Measurements from ENCODE around the gene BRINP1. TPM values are rescaled to one million over a fixed set of nuclear protein-coding genes. Genes with fewer than 3 reads are reported as not detected.

BRINP1 gene
- total and polyA plus RNA-seq, 8 donors, result 0.09 to 0.70 (median 0.15) TPM; not detected in 1

GRCh38 chr9:119409552-119409951 lies 40.3 kb upstream of the BRINP1 start:
- no peak for ATAC-seq

GRCh38 chr9:119400606-119401005 lies 31.4 kb upstream of the BRINP1 start:
- ATAC-seq (no peak), DNase-seq (no peak)
- no peaks in the 10 kb centered on the region for H3K36me3 ChIP-seq
- H3K4me1 ChIP-seq, result no peaks in the 10 kb centered on the region
- H3K27ac ChIP-seq, result no peak overlapping the region
- no peak overlapping the region for H3K4me3 ChIP-seq
- H3K27me3 ChIP-seq, result no peaks in the 10 kb centered on the region
- TF ChIP-seq CTCF (IDR thresholded peaks at IDR 0.05), result no peak
- intact Hi-C loops (cut with DNase I), result no loop called here
- H3K9me3 ChIP-seq, result no peaks in the 10 kb centered on the region

More at GRCh38 chr9:119409552-119409951, 40.3 kb upstream of the BRINP1 start:
- no peak overlapping the region for H3K27ac ChIP-seq
- H3K4me3 ChIP-seq, result no peak overlapping the region
- no peaks in the 10 kb centered on the region for H3K27me3 ChIP-seq
- TF ChIP-seq CTCF (IDR thresholded peaks at IDR 0.05), result no peak
- no peaks in the 10 kb centered on the region for H3K4me1 ChIP-seq
- no peaks in the 10 kb centered on the region for H3K9me3 ChIP-seq
- intact Hi-C loops (cut with DNase I), result no loop called here
- DNase-seq, result no peak
- H3K36me3 ChIP-seq, result no peaks in the 10 kb centered on the region

- intact Hi-C loops (cut with DNase I), result no loop called here
- H3K27ac ChIP-seq, result no peak overlapping the region
- no peak for ATAC-seq
- H3K9me3 ChIP-seq, result no peaks in the 10 kb centered on the region
- DNase-seq, result no peak
- no peaks in the 10 kb centered on the region for H3K27me3 ChIP-seq
- H3K4me3 ChIP-seq, result no peak overlapping the region
- H3K4me1 ChIP-seq, result no peaks in the 10 kb centered on the region
- TF ChIP-seq CTCF (IDR thresholded peaks at IDR 0.05), result no peak
- no peaks in the 10 kb centered on the region for H3K36me3 ChIP-seq
These were observed 29.1 kb upstream of the BRINP1 start for GRCh38 chr9:119398350-119398749.

GRCh38 chr9:119391878-119392277 lies 22.6 kb upstream of the BRINP1 start:
- no peak for ATAC-seq
- TF ChIP-seq CTCF (IDR thresholded peaks at IDR 0.05), result no peak

GRCh38 chr9:119375892-119376291 lies 6.7 kb upstream of the BRINP1 start:
- peaks cover 0 to 17% of the 10 kb centered on the region in 2 donors for H3K27me3 ChIP-seq
- H3K36me3 ChIP-seq, result no peaks in the 10 kb centered on the region
- no peak for TF ChIP-seq CTCF (IDR thresholded peaks at IDR 0.05)
- H3K4me3 ChIP-seq, result no peak overlapping the region
- H3K9me3 ChIP-seq, result no peaks in the 10 kb centered on the region
- ATAC-seq (no peak), DNase-seq (no peak)
- no peak overlapping the region for H3K27ac ChIP-seq
- H3K4me1 ChIP-seq, result no peaks in the 10 kb centered on the region
- intact Hi-C loops (cut with DNase I), result no loop called here

More at GRCh38 chr9:119391878-119392277, 22.6 kb upstream of the BRINP1 start:
- Histone ChIP-seq H3K9me3 (no peaks in the 10 kb centered on the region), H3K36me3 (no peaks in the 10 kb centered on the region), H3K27me3 (no peaks in the 10 kb centered on the region), H3K4me3 (no peak overlapping the region), H3K4me1 (no peaks in the 10 kb centered on the region), H3K27ac (no peak overlapping the region)
- intact Hi-C loops (cut with DNase I), result no loop called here
- DNase-seq, result no peak

Data from left lung (tissue), 10 donors.